Stimulated activated CD8-positive, alpha-beta memory T cell treated with anti-CD3 and anti-CD28 coated beads, Interleukin-7, amount 100 ng/mL, for 1 hour (primary cell): ENCODE data around the gene SH3RF1.

Source experiments
- DNase-seq, 2 donors: peaks; one replicate each; pipeline ENCODE4 v3.0.0-alpha.2; 2020; ENCODE audit warnings: low read depth in 2 of 2

The SH3RF1 gene

GRCh38 chr4:169275180-169275579 lies 4.4 kb upstream of the SH3RF1 start:
- DNase-seq: no peak

- DNase-seq: no peak
Observed at GRCh38 chr4:169274033-169274432, 3.3 kb upstream of the SH3RF1 start.

GRCh38 chr4:169272265-169272886 lies 1.6 kb upstream of the SH3RF1 start:
- no peak for DNase-seq

GRCh38 chr4:169271692-169272007 lies 894 bp upstream of the SH3RF1 start:
- no peak for DNase-seq

- no peak for DNase-seq
Observed at GRCh38 chr4:169269916-169270809, 593 bp downstream of the SH3RF1 start.

GRCh38 chr4:169268951-169269760 lies 1.6 kb downstream of the SH3RF1 start:
- no peak for DNase-seq

- DNase-seq: no peak
Observed at GRCh38 chr4:169267070-169267469, 3.7 kb downstream of the SH3RF1 start.

GRCh38 chr4:169266661-169267060 lies 4.1 kb downstream of the SH3RF1 start:
- no peak for DNase-seq

GRCh38 chr4:169266081-169266480 lies 4.7 kb downstream of the SH3RF1 start:
- no peak for DNase-seq

- no peak for DNase-seq
Observed at GRCh38 chr4:169263791-169264392, 6.9 kb downstream of the SH3RF1 start.

GRCh38 chr4:169260217-169260866 lies 10.4 kb downstream of the SH3RF1 start:
- no peak for DNase-seq

GRCh38 chr4:169259271-169259670 lies 11.5 kb downstream of the SH3RF1 start:
- DNase-seq: no peak

GRCh38 chr4:169258141-169258540 lies 12.6 kb downstream of the SH3RF1 start:
- no peak for DNase-seq

- no peak for DNase-seq
Observed at GRCh38 chr4:169256856-169257761, 13.6 kb downstream of the SH3RF1 start.

- no peak for DNase-seq
Observed at GRCh38 chr4:169256101-169256612, 14.6 kb downstream of the SH3RF1 start.

GRCh38 chr4:169254546-169254983 lies 16.2 kb downstream of the SH3RF1 start:
- no peak for DNase-seq

- DNase-seq: no peak
Observed at GRCh38 chr4:169253904-169254303, 16.9 kb downstream of the SH3RF1 start.

GRCh38 chr4:169253113-169253671 lies 17.6 kb downstream of the SH3RF1 start:
- no peak for DNase-seq

- no peak for DNase-seq
Observed at GRCh38 chr4:169252339-169253112, 18.2 kb downstream of the SH3RF1 start.
